ENCODE measurements around the gene DNAI2.

DNA sequence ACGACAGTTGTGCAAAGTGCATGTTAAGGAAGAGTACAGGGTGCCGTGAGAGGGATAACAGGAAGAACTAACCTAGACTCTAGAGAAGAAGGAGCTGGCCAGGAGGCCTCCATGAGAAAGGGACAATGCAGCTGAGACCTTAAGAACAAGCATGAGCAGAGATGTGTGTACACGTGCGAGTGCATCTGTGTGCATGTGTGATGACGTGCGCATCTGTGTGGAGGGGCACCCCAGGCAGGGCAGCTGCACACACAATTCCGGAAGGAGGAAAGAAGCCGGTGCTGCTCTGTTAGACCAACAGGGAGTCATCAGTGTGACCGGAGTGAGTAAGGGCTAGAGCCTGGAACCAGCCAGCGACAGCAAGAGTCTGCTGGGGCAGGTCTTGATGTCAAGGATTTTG, 44.4 kb downstream of the DNAI2 start:
- no peak for TF ChIP-seq CTCF (IDR thresholded peaks at IDR 0.05; ENCODE audit: insufficient read depth, low read depth, low read length)
- TF ChIP-seq EZH2 (IDR thresholded peaks at IDR 0.05; ENCODE audit: insufficient read depth, low read length) = no peak

All from astrocyte (in vitro differentiated cells and primary cell).